Measurements from ENCODE around the gene MED23. TPM values are rescaled to one million over a fixed set of nuclear protein-coding genes. Genes with fewer than 3 reads are reported as not detected.

MED23 gene
- total RNA-seq, 1 experiment from 2014 or later: 18.1 TPM

DNA sequence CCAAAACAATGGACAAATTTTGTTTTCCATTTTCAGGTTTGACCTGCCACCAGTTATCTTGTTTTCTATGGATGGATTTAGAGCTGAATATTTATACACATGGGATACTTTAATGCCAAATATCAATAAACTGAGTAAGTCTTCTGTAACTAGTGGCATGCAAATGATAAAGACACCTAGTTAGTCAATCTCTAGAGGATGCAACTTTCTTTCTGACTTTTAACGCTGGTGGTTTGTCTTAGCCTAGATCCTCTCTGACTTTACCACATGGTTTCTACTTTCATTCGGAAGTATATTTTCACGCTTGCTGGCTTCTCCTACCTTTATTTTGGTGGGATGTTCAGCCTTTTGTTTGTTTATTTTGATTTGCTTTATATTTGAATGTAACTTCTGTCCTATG is 30.2 kb upstream of the MED23 start:
- BruUV-seq (replicated peaks): no TSS peak
- peaks cover 30% of the 10 kb centered on the region for H3K4me1 ChIP-seq (ENCODE audit: insufficient read depth, low read length)

DNA sequence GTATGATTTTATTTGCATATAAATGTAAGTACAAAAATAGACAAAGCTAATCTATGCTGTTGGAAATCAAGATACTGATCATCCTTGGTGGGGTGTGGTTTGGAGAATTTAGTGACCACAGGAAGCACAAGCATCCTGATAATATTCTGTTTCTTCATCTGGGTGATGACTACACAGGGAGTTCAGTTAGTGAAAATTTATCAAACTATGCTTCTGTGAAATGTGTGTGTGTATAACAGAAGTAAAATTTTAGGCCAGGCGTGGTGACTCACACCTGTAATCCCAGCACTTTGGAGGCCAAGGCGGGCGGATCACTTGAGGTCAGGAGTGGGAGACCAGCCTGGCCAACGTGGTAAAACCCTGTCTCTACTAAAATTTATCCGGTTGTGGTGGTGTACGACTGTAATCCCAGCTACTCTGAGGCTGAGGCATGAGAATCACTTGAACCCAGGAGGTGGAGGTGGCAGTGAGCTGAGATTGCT is 29.6 kb upstream of the MED23 start:
- BruUV-seq (replicated peaks): no TSS peak
- Histone ChIP-seq H3K9ac (ENCODE audit: low read length) (no peak overlapping the region), H3K27ac (ENCODE audit: low read length) (peak overlapping the region; percentile 50), H3K9me3 (ENCODE audit: low read length) (no peaks in the 10 kb centered on the region), H2AFZ (ENCODE audit: low read length) (no peak overlapping the region), H3K79me2 (ENCODE audit: low read length) (no peaks in the 10 kb centered on the region), H3K4me1 (ENCODE audit: insufficient read depth, low read length) (peaks cover 36% of the 10 kb centered on the region), H3F3A (ENCODE audit: low read length, unreplicated experiment) (peaks cover 3% of the 10 kb centered on the region), H3K27me3 (ENCODE audit: low read length) (no peaks in the 10 kb centered on the region), H3K4me3 (ENCODE audit: low read length) (no peak overlapping the region), H4K20me1 (ENCODE audit: low read length) (no peaks in the 10 kb centered on the region), H3K36me3 (ENCODE audit: low read depth, low read length) (no peaks in the 10 kb centered on the region), H3K9me2 (replicated peaks; ENCODE audit: low read length) (no peaks in the 10 kb centered on the region), H3K4me2 (ENCODE audit: low read length) (no peak overlapping the region)
- ATAC-seq (peak; percentile 19), DNase-seq (peak; percentile 54)
- ChIA-PET CTCF (no interaction called here), POLR2A (ENCODE audit: unreplicated experiment) (no interaction called here)
- no peak for TF ChIP-seq EZH2phosphoT487 (IDR thresholded peaks at IDR 0.05; ENCODE audit: borderline replicate concordance, low read length)
- TF ChIP-seq, protein P1, sequence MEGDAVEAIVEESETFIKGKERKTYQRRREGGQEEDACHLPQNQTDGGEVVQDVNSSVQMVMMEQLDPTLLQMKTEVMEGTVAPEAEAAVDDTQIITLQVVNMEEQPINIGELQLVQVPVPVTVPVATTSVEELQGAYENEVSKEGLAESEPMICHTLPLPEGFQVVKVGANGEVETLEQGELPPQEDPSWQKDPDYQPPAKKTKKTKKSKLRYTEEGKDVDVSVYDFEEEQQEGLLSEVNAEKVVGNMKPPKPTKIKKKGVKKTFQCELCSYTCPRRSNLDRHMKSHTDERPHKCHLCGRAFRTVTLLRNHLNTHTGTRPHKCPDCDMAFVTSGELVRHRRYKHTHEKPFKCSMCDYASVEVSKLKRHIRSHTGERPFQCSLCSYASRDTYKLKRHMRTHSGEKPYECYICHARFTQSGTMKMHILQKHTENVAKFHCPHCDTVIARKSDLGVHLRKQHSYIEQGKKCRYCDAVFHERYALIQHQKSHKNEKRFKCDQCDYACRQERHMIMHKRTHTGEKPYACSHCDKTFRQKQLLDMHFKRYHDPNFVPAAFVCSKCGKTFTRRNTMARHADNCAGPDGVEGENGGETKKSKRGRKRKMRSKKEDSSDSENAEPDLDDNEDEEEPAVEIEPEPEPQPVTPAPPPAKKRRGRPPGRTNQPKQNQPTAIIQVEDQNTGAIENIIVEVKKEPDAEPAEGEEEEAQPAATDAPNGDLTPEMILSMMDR (conservative IDR thresholded peaks at IDR 0.05; ENCODE audit: low read depth, low read length): no peak
- no peak for TF ChIP-seq EZH2 (IDR thresholded peaks at IDR 0.05; ENCODE audit: low read length, unreplicated experiment)
- intact Hi-C loops (cut with micrococcal nuclease): no loop called here

More for the DNA sequence above, 30.2 kb upstream of the MED23 start:
- ATAC-seq (no peak), DNase-seq (no peak)
- no peaks in the 10 kb centered on the region for H4K20me1 ChIP-seq (ENCODE audit: low read length)
- H3K36me3 ChIP-seq (ENCODE audit: low read depth, low read length): no peaks in the 10 kb centered on the region
- H3K27me3 ChIP-seq (ENCODE audit: low read length): no peaks in the 10 kb centered on the region
- no peak overlapping the region for H3K4me3 ChIP-seq (ENCODE audit: low read length)
- no peak overlapping the region for H3K4me2 ChIP-seq (ENCODE audit: low read length)
- intact Hi-C loops (cut with micrococcal nuclease): no loop called here
- H3F3A ChIP-seq (ENCODE audit: low read length, unreplicated experiment): no peaks in the 10 kb centered on the region
- H3K9ac ChIP-seq (ENCODE audit: low read length): no peak overlapping the region
- H3K27ac ChIP-seq (ENCODE audit: low read length): peak overlapping the region; percentile 50; the same call in 1 of the 2 replicates
- H3K79me2 ChIP-seq (ENCODE audit: low read length): no peaks in the 10 kb centered on the region
- no peaks in the 10 kb centered on the region for H3K9me2 ChIP-seq (replicated peaks; ENCODE audit: low read length)
- ChIA-PET POLR2A (ENCODE audit: unreplicated experiment) (no interaction called here), CTCF (no interaction called here)
- H2AFZ ChIP-seq (ENCODE audit: low read length): no peak overlapping the region
- TF ChIP-seq EZH2 (IDR thresholded peaks at IDR 0.05; ENCODE audit: low read length, unreplicated experiment) (no peak), EZH2phosphoT487 (IDR thresholded peaks at IDR 0.05; ENCODE audit: borderline replicate concordance, low read length) (no peak)
- TF ChIP-seq, protein P1 (conservative IDR thresholded peaks at IDR 0.05; ENCODE audit: low read depth, low read length): no peak
- no peaks in the 10 kb centered on the region for H3K9me3 ChIP-seq (ENCODE audit: low read length)

- POLR2A ChIA-PET (ENCODE audit: unreplicated experiment): no interaction called here
- H3K79me2 ChIP-seq (ENCODE audit: low read length): no peaks in the 10 kb centered on the region
- H3K4me1 ChIP-seq (ENCODE audit: insufficient read depth, low read length): peaks cover 38% of the 10 kb centered on the region
- intact Hi-C loops (cut with micrococcal nuclease): no loop called here
- CTCF ChIA-PET: no interaction called here
- ATAC-seq: no peak
- DNase-seq: no peak
- no peaks in the 10 kb centered on the region for H3K36me3 ChIP-seq (ENCODE audit: low read depth, low read length)
- no peak for TF ChIP-seq EZH2 (IDR thresholded peaks at IDR 0.05; ENCODE audit: low read length, unreplicated experiment)
- no peak overlapping the region for H3K4me2 ChIP-seq (ENCODE audit: low read length)
- no peaks in the 10 kb centered on the region for H3K27me3 ChIP-seq (ENCODE audit: low read length)
- BruUV-seq (replicated peaks): no TSS peak
- H2AFZ ChIP-seq (ENCODE audit: low read length): no peak overlapping the region
- no peaks in the 10 kb centered on the region for H3K9me2 ChIP-seq (replicated peaks; ENCODE audit: low read length)
- H3K9ac ChIP-seq (ENCODE audit: low read length): no peak overlapping the region
- no peaks in the 10 kb centered on the region for H4K20me1 ChIP-seq (ENCODE audit: low read length)
- H3F3A ChIP-seq (ENCODE audit: low read length, unreplicated experiment): peaks cover 5% of the 10 kb centered on the region
- no peaks in the 10 kb centered on the region for H3K9me3 ChIP-seq (ENCODE audit: low read length)
- H3K4me3 ChIP-seq (ENCODE audit: low read length): no peak overlapping the region
- peak overlapping the region; percentile 50 for H3K27ac ChIP-seq (ENCODE audit: low read length)
Measured at GRCh38 chr6:131657222-131657621, 29.2 kb upstream of the MED23 start.

Data from PC-3 (cell line).